Lower leg skin (tissue), 3 donors: ENCODE data around the gene PRCC.

Experiments
- POLR2A ChIP-seq, 2 donors: fragments of 450-650 bp; IDR thresholded peaks; one replicate each; pipeline ENCODE4 v1.6.1; 2016 to 2017; ENCODE audit warnings: antibody characterized with exemption in 2 of 2, mild to moderate bottlenecking in 1 of 2, moderate library complexity in 1 of 2
- TF ChIP-seq, protein P1 (sequence below), 3 donors: fragments of 450-650 bp; IDR thresholded peaks; one replicate each; pipeline ENCODE4 v1.5.1; 2016; ENCODE audit warnings: antibody characterized with exemption in 3 of 3, mild to moderate bottlenecking in 3 of 3, moderate library complexity in 2 of 3

DNA sequence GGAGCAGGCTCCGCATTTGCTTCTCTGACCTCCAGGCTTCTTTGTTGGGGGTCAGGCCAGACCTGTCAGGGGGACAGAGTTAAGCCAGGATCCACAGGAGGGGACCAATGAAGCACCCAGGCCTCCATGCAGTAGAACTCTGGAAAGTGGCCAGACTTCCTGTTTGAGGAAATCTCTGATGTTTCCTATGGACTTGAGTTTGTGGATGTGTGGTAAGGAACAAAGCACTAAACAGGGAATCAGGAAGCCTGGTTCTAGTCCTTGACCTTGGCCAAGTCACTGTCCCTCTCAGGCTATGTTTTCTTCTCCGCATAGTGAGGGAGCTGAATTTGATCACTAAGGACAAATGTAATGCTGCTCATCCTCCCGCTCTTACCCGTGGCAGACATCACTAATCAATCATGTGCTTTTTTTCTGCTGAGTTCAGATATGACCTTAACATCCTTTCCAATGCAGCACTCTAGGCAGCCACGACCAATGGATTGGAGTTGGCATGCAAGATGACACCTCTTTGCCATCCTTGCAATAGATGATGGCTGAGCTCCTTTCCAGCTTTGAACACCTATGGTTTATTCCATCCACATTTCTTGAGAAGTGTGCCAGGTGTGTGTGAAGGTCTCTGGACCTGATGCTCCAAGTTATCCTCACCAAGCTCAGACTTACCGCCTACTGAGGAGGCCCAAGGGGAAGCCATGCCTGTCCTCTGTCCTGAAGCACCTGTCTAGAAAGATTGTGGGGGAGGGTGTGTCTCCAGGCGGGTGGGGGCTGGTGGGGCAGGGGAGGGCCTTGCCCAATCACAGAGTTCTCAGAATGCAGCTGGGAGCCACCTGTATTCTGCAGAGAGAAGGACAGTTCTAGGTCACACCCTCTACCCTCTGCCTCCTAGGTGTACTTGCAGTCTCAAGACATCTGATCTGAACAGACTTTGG lies 39.4 kb downstream of the PRCC start:
- TF ChIP-seq, protein P1, sequence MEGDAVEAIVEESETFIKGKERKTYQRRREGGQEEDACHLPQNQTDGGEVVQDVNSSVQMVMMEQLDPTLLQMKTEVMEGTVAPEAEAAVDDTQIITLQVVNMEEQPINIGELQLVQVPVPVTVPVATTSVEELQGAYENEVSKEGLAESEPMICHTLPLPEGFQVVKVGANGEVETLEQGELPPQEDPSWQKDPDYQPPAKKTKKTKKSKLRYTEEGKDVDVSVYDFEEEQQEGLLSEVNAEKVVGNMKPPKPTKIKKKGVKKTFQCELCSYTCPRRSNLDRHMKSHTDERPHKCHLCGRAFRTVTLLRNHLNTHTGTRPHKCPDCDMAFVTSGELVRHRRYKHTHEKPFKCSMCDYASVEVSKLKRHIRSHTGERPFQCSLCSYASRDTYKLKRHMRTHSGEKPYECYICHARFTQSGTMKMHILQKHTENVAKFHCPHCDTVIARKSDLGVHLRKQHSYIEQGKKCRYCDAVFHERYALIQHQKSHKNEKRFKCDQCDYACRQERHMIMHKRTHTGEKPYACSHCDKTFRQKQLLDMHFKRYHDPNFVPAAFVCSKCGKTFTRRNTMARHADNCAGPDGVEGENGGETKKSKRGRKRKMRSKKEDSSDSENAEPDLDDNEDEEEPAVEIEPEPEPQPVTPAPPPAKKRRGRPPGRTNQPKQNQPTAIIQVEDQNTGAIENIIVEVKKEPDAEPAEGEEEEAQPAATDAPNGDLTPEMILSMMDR (IDR thresholded peaks at IDR 0.05): no peak
- TF ChIP-seq POLR2A (IDR thresholded peaks at IDR 0.05): no peak
